ENCODE results near the gene ZNF423.

Gene ZNF423

DNA sequence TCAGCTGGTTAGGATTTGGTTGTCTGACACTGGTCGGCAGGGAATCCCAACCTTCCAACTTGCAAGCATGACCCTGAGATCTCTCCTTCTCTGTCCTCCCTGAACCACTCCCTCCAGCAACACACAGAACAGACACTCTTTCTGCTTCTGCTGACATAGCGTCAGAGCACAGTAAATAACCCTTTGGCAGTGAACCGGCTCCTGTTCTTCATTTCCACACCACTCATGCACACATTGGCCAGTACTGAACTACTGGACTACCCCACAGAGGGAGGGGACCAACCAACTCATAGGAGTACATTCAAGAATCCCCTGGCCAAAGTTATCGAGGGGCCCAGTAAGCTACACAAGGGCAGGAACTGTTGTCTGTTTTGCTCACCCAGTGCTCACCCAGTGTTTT lies 138.2 kb downstream of the ZNF423 start:
- no peak for DNase-seq

DNA sequence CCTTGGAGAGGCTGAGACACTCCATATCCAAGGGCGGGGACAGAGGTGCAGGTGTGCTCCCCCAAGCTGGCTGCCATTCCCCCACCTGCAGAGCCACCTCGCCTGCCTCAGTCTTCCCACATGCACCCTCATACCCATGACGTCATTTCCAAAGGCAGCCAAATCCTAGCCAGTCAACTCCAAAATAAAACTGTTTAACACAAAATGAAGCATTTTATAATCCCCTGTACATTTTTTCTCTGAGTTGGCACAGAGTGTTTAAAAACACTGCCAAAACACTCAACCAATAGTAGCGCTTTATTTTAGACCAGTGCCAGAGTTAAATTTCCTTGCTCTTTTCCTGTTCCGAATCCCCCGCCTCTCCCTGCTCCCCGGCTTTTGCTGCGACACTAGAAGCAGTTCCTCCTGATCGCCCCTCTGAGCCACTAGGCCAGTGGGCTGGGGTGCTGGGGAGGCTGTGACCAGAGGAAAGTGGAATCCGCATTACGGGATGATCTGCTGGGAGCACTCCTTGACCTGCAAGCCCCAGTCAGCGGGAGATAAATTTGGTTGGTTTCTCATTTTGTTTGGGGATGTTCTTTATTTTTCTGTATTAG lies 139.5 kb downstream of the ZNF423 start:
- DNase-seq = no peak

DNA sequence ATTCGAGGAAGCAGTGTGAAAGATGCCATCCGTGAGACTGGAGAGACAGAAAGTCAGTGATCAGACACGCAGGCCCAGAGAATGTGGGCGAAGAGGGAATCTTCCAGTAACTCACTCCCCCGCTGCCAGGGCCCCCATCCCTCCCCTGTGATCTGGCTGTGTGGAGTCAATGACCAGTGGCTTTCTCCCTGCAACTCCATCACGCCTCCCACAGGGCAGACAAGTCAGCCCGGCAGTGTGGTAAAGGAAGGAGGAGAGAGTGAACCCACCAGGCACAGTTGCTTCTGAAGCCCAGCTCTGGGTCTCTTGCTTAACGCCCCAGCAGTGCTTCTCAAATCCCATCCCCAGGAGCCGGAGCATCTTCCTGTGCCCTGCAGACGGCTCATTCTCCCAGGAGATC lies 142.1 kb downstream of the ZNF423 start:
- no peak for DNase-seq

DNA sequence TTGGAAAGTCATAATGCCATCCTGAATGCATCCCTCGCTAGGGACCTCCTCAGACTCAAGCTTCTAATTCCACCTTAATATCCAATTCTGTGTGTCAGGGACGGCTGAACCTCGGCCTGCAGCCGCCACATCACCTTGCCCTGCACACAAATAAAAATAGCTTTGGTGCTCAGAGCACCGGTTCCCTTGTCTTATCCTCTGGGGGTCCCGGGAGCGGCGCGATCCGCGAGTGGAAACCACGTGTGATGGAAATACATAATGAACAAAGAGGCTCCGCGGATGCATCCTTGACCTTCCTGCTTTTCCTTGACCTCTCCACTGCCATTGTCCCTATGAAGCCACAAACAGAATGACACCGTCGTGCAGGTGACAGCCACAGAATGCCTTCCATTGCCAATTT lies 143.4 kb downstream of the ZNF423 start:
- DNase-seq = no peak

DNA sequence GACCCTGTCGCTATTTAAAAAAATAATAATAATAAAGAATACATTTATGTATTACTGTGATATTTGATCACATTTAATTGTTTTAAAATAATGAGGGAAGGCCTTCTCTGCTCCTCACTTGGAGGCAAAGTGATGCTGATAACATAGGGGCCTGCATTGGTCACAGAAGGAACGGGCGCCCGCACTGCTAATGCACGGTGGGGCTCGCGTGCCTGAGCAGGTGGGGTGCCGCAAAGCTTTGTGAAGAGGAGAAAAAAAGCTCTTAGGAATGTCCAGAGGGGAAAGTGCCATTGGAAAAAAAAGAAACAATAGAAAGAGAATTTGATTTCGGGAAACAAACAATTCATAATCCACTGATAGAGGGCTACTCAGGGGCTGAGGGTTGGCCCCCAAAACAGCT lies 143.8 kb downstream of the ZNF423 start:
- no peak for DNase-seq

DNA sequence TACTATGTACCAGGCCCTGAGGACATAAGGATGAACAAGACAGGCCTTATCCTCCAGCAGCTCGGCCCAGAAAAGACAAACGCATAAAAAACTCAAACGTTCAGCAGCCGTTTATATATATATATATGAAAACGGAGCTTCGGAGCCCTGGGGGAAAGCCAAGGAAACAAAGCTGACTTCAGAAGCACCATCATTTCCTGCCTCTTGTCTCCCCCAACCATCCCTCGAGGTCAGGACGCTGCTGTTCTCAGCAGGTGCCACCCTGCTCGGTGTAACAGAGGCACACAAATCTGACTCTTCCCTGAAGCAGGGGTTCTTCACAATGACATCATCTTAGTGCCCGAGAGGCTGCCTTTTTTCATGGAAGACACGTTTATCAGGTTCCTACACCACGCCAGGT lies 146.9 kb downstream of the ZNF423 start:
- DNase-seq = no peak

DNA sequence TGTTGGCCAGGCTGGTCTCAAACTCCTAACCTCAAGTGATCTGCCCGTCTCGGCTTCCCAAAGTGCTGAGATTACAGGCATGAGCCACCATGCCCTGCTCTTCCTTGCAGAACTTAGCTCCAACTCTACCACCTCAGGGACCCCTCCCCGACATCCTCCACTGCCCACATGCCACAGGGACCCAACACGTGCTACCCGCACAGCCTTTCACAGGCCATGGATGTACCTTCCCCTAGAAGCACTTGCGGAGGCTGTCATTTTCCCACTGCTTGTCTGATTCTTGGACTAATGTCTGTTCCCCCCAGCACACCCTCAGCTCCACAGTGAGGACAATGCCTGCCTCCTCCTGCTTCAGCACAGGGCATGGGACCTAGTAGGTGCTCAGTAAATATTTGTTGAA lies 147.4 kb downstream of the ZNF423 start:
- DNase-seq = no peak

DNA sequence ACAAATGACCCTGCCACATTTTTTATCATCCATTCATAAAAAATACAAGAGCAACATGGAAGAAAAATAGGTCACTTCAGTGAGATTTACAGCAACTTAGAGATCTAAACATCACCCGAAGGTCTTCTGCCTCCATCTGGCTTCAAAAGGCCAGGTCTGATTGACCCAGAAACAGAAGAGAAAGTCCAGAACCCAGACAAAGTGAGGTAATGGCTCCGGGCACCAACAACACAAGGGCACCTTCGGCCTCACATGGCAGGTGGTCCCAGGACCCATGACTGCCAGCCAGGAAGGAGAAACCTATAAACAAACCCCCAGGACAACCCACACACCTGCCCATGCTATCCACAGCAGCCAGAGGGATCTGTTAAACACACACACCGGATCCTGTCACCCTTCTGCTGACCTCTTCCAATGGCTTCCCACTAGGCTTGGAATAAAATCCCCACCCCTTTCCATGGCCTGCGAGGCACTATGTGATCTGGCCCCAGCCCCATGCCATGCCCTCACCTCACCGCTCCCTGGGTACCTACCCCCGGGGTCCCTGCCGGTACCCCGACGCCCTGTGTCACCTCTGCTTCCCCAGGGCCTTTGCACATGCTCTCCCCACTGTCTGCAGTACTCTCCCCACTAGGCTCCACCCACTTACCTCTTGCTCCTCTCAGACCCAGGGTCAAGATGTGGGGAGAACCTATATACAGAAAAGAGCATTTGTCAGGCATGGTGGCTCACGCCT lies 149.1 kb downstream of the ZNF423 start:
- DNase-seq = no peak

DNA sequence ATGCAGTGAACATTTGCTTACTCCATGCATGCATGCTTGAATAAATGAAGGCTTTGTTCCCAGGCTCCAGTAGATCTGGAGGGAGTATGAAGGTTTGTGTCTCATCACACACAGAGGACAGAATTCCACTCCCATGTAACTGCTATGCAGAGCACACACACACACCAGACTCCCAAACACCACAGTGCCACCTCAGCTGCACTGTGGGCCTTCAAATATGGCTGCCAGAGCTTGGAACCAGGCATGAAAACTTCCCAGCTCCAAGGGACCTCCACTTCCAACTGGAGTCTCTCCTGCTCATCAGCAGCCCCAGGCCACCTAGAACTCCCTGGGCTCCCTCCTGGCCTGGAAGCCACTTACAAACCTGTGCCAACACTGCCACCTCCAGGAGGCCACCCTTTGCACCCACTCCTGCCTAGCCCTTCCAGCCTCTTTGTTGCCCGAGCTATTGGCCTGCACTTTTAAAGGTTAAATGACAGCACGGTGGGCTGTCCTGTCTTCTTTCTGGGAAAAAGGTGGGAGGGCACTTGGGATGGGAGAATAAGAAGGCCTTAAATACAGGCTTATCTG lies 151.2 kb downstream of the ZNF423 start:
- DNase-seq = no peak

DNA sequence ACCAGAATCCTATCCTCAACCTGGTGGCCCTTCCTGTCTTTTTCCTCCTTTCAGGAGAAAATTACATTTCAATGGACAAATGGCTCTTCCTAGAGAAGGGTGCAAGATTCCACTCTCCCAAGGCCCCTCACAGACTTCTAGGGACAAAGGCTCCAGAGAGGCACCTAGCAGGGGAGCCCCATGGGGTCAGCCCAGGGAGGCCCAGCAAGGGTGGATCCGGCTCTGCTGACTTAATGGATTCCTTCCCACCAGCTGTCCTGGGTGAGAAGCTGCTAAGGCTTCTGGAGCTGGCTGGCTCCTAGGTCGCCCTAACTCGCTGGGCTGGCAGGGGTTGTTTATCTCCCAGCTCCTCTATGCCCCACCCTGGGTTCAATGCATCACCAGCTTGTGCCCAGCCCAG lies 152.4 kb downstream of the ZNF423 start:
- no peak for DNase-seq

DNA sequence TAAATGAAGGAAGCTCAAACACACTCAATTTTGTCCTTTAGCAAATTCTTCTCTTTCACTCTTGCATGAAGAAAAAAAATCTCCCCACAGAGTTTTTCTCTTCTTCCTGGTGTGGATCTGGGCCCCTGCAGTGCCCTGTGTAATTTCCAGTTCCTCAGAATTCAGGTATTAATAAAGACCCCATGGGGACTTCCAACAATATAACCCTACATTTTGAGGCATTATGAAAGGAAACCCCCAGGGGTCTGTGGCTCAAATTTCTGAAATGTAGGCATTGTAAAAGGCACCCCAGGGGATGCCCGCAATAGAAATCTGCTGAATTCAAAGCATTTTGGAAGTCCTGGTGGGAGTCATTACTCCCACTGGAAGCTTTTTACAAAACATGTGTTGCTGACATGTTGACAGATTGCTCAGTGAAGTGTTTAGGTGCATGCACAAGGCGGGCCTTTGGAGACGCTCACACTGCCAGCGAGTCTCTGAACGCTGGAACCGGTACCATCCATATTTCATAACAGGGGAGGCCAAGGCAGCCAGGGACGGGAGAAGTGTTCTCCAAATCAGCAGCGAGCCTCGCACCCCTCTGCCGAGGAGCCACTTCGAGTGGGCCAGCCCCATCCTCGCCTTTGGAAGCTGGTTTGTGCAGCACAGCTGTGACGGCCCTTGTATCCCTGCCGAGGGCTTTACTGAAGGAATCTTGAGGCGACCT lies 154.0 kb downstream of the ZNF423 start:
- peak in 2 of 3 experiments; percentile 88 to 96 for DNase-seq

DNA sequence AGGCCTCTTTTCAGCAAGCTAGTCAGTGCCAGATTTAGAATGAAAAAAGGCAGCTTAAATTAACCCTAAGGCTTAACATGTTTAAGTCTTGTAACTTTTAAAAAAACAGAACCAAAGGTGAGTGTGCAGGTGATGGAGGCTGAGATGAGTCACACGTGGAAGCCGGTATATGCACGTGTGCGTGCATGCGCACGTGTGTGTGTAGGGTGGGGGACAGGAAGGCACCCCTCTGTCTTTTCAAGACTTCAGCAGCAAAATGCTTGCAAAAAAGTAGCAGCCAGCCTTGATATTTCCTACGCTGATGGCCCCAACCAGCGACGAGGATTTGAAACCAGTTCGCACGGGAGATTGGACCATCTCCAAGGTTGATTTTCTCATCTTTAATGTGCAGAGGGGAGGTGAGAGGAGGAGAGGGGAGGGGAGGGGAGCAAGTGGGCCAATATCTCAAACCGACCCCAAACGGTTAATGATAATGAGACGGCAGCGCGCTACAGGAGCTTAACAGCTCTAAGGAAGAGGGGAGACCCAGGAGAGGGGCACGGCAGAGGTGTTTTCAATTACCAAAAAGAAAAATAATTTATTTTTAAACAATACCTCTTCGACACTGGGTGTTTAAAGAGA lies 154.7 kb downstream of the ZNF423 start:
- peak in 2 of 3 experiments; percentile 45 to 79 for DNase-seq

DNA sequence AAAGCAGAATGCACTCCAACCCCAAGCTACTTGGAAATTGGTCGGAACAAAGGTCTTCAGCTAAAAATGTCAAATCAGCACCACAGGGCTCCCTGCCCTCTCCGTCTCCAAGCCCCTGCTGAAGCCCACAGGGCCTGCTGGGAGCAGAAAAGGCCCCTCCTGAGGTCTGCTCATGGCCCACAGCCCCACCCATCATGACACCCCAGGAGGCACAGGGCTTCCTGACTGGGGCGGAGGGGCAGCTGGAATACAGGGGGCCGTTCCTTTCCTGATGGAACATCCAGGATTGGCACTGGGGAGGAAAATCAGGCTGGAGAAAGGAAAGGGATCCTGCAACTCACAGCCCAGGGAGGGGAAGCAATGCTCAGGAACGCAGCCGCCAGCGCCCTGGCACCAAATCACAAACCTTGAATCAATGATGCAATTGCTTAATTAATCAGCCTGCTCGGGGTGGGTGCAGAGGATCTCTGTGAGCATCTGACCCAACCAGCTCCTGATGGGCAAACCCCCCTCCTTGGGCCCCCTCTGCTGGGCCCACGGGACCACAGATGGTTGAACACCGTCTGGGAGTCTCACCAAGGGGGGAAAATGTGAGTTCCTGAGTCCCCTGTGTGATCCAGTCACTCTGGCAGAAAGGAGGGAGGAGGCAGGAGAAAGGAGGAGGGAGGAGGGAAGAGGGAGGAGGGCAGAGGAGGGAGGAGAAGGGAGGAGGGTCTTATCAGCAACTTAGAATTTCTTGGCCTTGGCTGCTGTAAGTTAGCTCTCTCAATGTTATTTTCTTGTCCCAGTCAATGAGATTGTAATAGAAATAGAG lies 155.5 kb downstream of the ZNF423 start:
- DNase-seq = peak in 1 of 3 experiments; percentile 55

DNA sequence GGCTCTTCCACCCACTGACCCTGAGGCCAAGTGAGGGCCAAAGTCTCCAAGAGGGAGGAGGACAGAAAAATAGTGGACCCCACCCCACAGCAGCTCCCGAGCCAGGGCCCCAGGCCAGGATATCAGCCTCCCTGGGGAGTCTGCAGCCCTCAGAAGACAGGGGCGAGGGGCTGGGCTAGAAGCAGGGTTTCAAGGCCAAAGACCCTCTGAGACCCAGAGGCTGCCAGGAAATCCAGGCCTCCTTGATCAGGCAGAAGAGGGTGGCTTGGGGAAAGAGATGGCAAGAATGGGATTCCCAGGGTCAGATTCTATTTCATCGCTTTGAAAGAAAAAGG lies 156.1 kb downstream of the ZNF423 start:
- no peak for DNase-seq

DNA sequence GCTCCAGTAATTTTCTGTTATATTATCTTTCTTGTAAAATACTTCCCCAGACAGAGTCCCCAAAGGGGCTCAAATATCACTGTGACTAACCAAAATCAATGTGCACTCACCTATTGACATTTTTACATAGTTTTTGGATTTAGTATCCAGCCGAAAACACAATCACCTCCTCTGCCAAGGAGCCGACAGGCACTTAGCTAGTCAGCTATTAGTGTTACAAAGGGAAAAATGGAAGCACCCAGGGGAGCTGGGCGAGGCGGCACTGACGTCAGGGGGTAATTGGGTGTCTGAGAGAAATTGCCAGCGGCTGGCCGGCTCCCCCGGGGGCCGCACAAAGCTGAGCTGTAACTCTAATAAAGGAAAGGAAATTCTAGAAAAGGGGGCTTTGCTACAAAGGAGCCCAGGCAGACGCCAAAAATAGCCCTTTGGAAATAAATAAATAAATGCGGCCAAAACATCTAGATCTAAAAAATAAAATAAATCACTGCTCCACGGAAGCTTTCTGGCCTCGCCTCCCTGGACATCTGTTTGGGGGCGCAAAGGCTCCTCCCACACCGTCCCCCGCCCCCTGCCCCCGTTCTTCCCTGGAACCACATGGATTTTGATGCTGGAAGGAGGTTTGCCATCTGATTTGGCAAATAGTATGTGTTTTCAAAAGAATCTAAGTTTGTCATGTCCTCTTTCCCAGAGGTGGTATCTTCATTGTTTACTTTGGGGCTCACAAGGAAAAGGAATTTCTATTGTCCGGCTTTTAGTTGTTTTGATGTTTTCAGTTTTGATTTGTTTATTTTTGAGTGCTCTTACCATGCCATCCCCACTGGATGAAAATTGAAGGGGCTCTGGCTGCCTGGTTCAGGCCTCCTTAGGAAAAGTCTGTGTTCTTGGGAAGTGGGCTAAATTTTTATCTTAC lies 156.7 kb downstream of the ZNF423 start:
- DNase-seq = peak in 2 of 3 experiments; percentile 75 to 87

DNA sequence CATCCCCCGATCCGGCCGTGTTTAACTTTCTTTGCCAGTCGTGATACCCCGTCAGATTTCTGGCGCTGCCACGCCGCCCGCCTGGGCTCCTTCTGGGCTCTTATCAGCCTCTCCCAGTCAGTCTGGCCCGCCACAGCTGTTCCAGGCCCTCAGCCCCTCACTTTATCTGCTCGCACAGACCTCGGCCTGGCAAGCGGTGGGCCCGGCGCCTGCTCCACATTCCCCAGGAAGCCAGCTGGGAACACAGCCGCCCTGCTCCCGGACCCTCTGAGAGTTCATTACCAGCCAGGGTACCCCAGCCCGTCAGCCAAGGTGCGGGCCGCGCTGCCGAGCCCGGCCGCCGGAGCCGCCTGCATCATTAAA lies 157.5 kb downstream of the ZNF423 start:
- peak in 1 of 3 experiments; percentile 23 for DNase-seq

DNA sequence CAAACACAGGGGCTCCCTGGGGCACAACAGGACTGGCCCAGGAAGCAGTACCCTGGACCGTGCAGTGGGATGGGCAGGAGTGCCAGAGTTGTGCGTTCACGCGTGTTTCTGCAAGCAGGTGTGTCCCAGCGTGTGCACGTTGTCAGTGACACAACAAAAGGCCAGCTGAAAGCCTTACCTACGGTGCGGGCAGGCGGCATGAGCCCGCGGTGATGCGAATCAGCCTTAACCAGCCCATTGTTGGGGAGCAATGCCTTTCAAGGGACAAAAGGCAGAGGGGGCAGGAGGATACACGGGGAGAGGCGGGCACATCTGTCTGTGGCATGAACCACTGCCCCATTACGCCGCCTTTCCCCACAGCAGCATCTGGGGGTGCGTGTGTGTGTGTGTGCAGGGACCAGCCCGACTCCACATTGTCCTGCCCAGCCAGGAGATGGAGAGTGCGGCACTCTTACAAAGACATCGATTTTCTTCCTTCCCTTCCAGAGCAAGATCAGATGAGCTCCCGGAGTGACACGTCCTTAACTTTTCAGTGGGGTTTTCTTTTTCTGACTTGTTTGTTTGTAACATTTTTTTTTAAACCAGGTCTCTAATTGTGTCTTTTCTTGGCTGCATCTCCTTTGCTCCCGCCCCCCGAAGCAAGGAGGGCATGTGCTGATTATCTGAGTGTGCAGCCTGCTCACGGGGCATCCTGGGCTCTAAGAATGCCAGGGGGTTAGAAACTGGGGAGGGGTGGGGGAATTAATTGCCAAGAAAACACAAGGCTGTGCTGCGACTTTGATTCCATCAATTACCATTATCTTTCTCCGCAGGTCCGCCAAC lies 158.1 kb downstream of the ZNF423 start:
- peak in 1 of 3 experiments; percentile 31 for DNase-seq

DNA sequence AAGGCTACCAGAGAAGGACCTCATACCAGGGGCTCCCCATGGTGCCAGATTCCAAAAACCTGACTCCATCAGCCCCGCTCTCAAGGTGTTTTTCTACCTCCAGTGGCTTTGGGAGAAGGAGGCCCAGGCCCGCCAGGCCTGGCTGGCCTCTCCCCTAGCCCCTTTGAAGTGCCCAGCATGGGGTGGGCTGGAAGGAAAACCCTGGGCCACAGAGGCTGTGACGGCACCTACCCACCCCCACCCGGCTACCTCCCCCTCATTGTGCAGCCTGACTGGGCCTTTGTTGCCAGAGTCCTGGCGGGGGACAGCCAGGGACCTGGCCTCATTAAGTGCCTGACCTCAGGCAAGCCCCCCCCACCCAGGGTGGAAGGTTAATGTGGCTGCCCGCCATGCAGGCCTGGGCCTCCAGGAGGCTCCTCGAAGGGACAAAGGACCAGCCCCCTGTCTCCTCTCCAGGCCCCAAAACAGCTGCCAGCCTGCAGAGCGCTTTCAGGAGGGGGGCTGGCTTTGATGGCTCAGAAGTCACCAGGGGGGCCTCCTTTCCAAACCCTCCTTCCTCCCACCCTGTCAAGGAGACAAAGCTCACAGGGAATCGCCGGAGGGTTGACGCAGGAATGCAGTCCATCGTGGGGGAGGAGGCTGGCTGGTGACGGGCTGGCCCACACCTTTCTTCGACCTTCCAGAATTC lies 159.4 kb downstream of the ZNF423 start:
- DNase-seq = peak in 2 of 3 experiments; percentile 2 to 7

DNA sequence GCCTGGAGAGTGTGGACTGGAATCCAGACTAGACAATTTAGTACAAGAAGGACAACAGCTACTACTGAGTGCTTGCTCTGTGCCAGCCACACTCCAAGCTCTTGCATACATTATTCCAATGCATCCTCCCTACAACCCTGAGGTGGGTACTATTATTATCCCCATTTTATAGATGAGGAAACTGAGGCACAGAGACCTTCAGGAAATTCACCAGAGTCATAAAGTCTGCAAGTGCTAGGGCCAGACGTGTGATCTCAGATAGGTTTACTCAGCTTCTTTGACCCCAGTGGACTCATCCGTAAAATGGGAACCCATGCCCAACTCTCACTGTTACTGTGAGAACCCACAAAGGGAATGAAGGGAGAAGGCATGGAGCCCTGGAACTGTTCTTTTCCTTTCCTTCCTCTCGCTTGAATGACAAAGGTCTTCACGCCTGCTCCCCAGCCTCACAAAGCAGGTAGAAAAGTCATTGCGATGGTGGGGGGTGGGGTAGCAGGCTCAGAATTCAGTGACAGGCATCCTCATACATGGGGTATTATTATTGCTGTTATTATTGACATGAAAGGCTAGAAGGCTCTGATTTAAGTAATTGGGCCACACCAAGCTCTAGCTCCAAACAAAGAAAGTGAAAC lies 160.0 kb downstream of the ZNF423 start:
- DNase-seq = no peak

Data from NCI-H1417 (cell line).